H9 (cell line): ENCODE data around the gene BUB3. TPM values are rescaled to one million over a fixed set of nuclear protein-coding genes. Genes with fewer than 3 reads are reported as not detected.

ENCODE experiments used
- DNase-seq: peaks from one replicate; pipeline ENCODE4 v3.0.0-alpha.2; 2017
- H2AFZ ChIP-seq: one replicate; pipeline ENCODE4 v1.6.1; 2013; ENCODE audit warnings: mild to moderate bottlenecking, low read length, control low read depth, moderate library complexity
- H2AK5ac ChIP-seq: 2 replicates; pipeline ENCODE4 v1.6.1; 2013; ENCODE audit warnings: low read length, control low read depth, mixed read lengths; ENCODE audit not compliant: insufficient read length
- H2BK120ac ChIP-seq: one replicate; pipeline ENCODE4 v1.6.1; 2013; ENCODE audit warnings: low read depth, mild to moderate bottlenecking, low read length, control low read depth, inconsistent platforms; ENCODE audit not compliant: poor library complexity, severe bottlenecking
- H2BK12ac ChIP-seq: 2 replicates; pipeline ENCODE4 v1.6.1; 2013; ENCODE audit warnings: low read length, control low read depth, mixed read lengths, low read depth; ENCODE audit not compliant: insufficient read length
- H2BK15ac ChIP-seq: 2 replicates; pipeline ENCODE4 v1.6.1; 2013; ENCODE audit warnings: low read depth, low read length, control low read depth
- H2BK20ac ChIP-seq: one replicate; pipeline ENCODE4 v1.6.1; 2013; ENCODE audit warnings: low read depth, mild to moderate bottlenecking, low read length, control low read depth, inconsistent platforms; ENCODE audit not compliant: poor library complexity, severe bottlenecking
- H2BK5ac ChIP-seq: 2 replicates; pipeline ENCODE4 v1.6.1; 2013; ENCODE audit warnings: low read length, control low read depth, mixed read lengths; ENCODE audit not compliant: insufficient read length
- H3K14ac ChIP-seq: 2 replicates; pipeline ENCODE4 v1.6.1; 2013; ENCODE audit warnings: low read length, control low read depth; ENCODE audit not compliant: insufficient read depth
- H3K18ac ChIP-seq: 2 replicates; pipeline ENCODE4 v1.6.1; 2013; ENCODE audit warnings: low read depth, mild to moderate bottlenecking, mixed read lengths, low read length, control low read depth; ENCODE audit not compliant: insufficient read length
- H3K23ac ChIP-seq: 2 replicates; pipeline ENCODE4 v1.6.1; 2013; ENCODE audit warnings: low read length, control low read depth, mixed read lengths, low read depth; ENCODE audit not compliant: insufficient read length
- H3K23me2 ChIP-seq: 2 replicates; pipeline ENCODE4 v1.6.1; 2013; ENCODE audit warnings: low read depth, mild to moderate bottlenecking, mixed read lengths, low read length, control low read depth; ENCODE audit not compliant: insufficient read length, poor library complexity, severe bottlenecking
- H3K27ac ChIP-seq: 2 replicates; pipeline ENCODE4 v1.5.1; 2013; ENCODE audit warnings: low read length, control low read depth, mixed read lengths, low read depth; ENCODE audit not compliant: insufficient read length
- H3K27me3 ChIP-seq: 2 replicates; pipeline ENCODE4 v1.6.1; 2013; ENCODE audit warnings: low read length, control low read depth, inconsistent platforms; ENCODE audit not compliant: insufficient read depth
- H3K4ac ChIP-seq: 2 replicates; pipeline ENCODE4 v1.6.1; 2013; ENCODE audit warnings: low read depth, mild to moderate bottlenecking, control low read depth, inconsistent platforms, low read length, moderate library complexity
- H3K4me1 ChIP-seq: 2 replicates; pipeline ENCODE4 v1.6.1; 2013; ENCODE audit warnings: low read length, control low read depth, inconsistent platforms; ENCODE audit not compliant: insufficient read depth
- H3K4me2 ChIP-seq: 2 replicates; pipeline ENCODE4 v1.6.1; 2013; ENCODE audit warnings: low read length, control low read depth, mixed read lengths; ENCODE audit not compliant: insufficient read length, insufficient read depth
- H3K56ac ChIP-seq: 2 replicates; pipeline ENCODE4 v1.6.1; 2013; ENCODE audit warnings: low read depth, mild to moderate bottlenecking, mixed read lengths, low read length, control low read depth; ENCODE audit not compliant: insufficient read length
- H3K79me1 ChIP-seq: 2 replicates; pipeline ENCODE4 v1.6.1; 2013; ENCODE audit warnings: low read depth, mild to moderate bottlenecking, moderate library complexity, low read length, control low read depth, inconsistent platforms; ENCODE audit not compliant: insufficient read depth, poor library complexity, severe bottlenecking
- H3K79me2 ChIP-seq: 2 replicates; pipeline ENCODE4 v1.6.1; 2013; ENCODE audit warnings: low read length, control low read depth, inconsistent platforms; ENCODE audit not compliant: insufficient read depth
- H3K9ac ChIP-seq: 2 replicates; pipeline ENCODE4 v1.6.1; 2013; ENCODE audit warnings: low read length, control low read depth, mixed read lengths; ENCODE audit not compliant: insufficient read length; ENCODE audit errors: extremely low read depth
- H3K9me3 ChIP-seq: one replicate; pipeline ENCODE4 v1.6.1; 2013; ENCODE audit warnings: low read depth, low read length, inconsistent platforms; ENCODE audit not compliant: control insufficient read depth
- H3T11ph ChIP-seq: one replicate; pipeline ENCODE4 v1.6.1; 2013; ENCODE audit warnings: mild to moderate bottlenecking, low read length, control low read depth, inconsistent platforms
- H4K20me1 ChIP-seq: one replicate; pipeline ENCODE4 v1.6.1; 2013; ENCODE audit not compliant: control insufficient read depth, insufficient read length, insufficient read depth
- H4K5ac ChIP-seq: 2 replicates; pipeline ENCODE4 v1.6.1; 2013; ENCODE audit warnings: low read depth, mild to moderate bottlenecking, mixed read lengths, low read length, control low read depth; ENCODE audit not compliant: insufficient read length
- H4K8ac ChIP-seq: replicated peaks from 2 replicates; pipeline ENCODE4 v1.6.1; 2013; ENCODE audit warnings: low read length, control low read depth, mixed read lengths, low read depth; ENCODE audit not compliant: insufficient read length
- H4K91ac ChIP-seq: 2 replicates; pipeline ENCODE4 v1.6.1; 2013; ENCODE audit warnings: low read depth, mild to moderate bottlenecking, moderate library complexity, mixed read lengths, low read length, control low read depth; ENCODE audit not compliant: insufficient read length
- H3K27ac Mint-ChIP-seq, 3 experiments: 2 replicates in 2 of 3; 3 replicates in 1 of 3; pipeline ENCODE4 v1.8.0; 2020 to 2021; ENCODE audit warnings: mixed read lengths in 3 of 3, mild to moderate bottlenecking in 1 of 3, moderate library complexity in 1 of 3
- H3K27me3 Mint-ChIP-seq: 2 replicates; pipeline ENCODE4 v1.8.0; 2021; ENCODE audit warnings: low read depth, mild to moderate bottlenecking, moderate library complexity, mixed read lengths
- H3K36me3 Mint-ChIP-seq, 3 experiments: 2 replicates in 2 of 3; 3 replicates in 1 of 3; pipeline ENCODE4 v1.8.0; 2020 to 2021; ENCODE audit warnings: low read depth in 3 of 3, mixed read lengths in 3 of 3; ENCODE audit not compliant: insufficient read depth in 1 of 3
- H3K4me1 Mint-ChIP-seq, 2 experiments: 2 replicates each; pipeline ENCODE4 v1.8.0; 2020; ENCODE audit warnings: mixed read lengths in 2 of 2
- H3K4me3 Mint-ChIP-seq, 2 experiments: 2 replicates in 1 of 2; 3 replicates in 1 of 2; pipeline ENCODE4 v1.8.0; 2020 to 2021; ENCODE audit warnings: mild to moderate bottlenecking in 2 of 2, mixed read lengths in 2 of 2, moderate library complexity in 1 of 2
- H3K9me3 Mint-ChIP-seq, 2 experiments: 2 replicates in 1 of 2; 3 replicates in 1 of 2; pipeline ENCODE4 v1.8.0; 2020; ENCODE audit warnings: mild to moderate bottlenecking in 2 of 2, mixed read lengths in 2 of 2, moderate library complexity in 1 of 2
- CTCF ChIP-seq: fragments of 200-600 bp; sonication (generic); conservative IDR thresholded peaks from 3 replicates; pipeline ENCODE4 v1.8.0; 2021; ENCODE audit warnings: antibody characterized with exemption, mild to moderate bottlenecking
- WGBS: extraction: QIAGEN DNeasy Blood & Tissue Kit; methylation state at CpG from one replicate; pipeline ENCODE4 v1.1.7; 2013; ENCODE audit warnings: missing lambda C conversion rate, low lambda C conversion rate, mixed read lengths; ENCODE audit not compliant: insufficient read length; ENCODE audit errors: extremely low coverage; 5-methylcytosine and 5-hydroxymethylcytosine counted together
- total RNA-seq: library from RNA; stranded (reverse); gene quantifications from 2 replicates; pipeline ENCODE4 v1.2.1, GENCODE V29; 2021

Gene BUB3
- total RNA-seq, 1 experiment from 2014 or later = 200 TPM

- H4K20me1 ChIP-seq = no peaks in the 10 kb centered on the region
- H3K18ac ChIP-seq = no peak overlapping the region
- H3K9ac ChIP-seq = no peak overlapping the region
- Mint-ChIP-seq H3K27ac (no peak overlapping the region), H3K4me3 (peak overlapping the region; percentile 25 to 78; a peak in 4 of 5 replicates), H3K9me3 (peaks cover 0 to 8% of the 10 kb centered on the region in 2 experiments; a peak in 3 of 5 replicates), H3K4me1 (peaks cover 26 to 61% of the 10 kb centered on the region in 2 experiments), H3K36me3 (no peaks in the 10 kb centered on the region), H3K27me3 (peaks cover 98% of the 10 kb centered on the region)
- no CpG with 5 or more reads among the region's 32 CpGs for WGBS
- no peak overlapping the region for H4K91ac ChIP-seq
- H2BK15ac ChIP-seq = no peak overlapping the region
- H3K79me1 ChIP-seq = no peaks in the 10 kb centered on the region
- no peak overlapping the region for H2AFZ ChIP-seq
- H3K79me2 ChIP-seq = no peaks in the 10 kb centered on the region
- H3T11ph ChIP-seq = no peak overlapping the region
- no peak overlapping the region for H2AK5ac ChIP-seq
- H3K4ac ChIP-seq = no peak overlapping the region
- no peak overlapping the region for H2BK5ac ChIP-seq
- H3K23me2 ChIP-seq = peaks cover 28% of the 10 kb centered on the region
- H3K27ac ChIP-seq = no peak overlapping the region
- no peak overlapping the region for H3K14ac ChIP-seq
- peak overlapping the region; percentile 66 for H3K4me2 ChIP-seq
- no peak overlapping the region for H2BK12ac ChIP-seq
- TF ChIP-seq CTCF = no peak
- no peak overlapping the region for H3K23ac ChIP-seq
- no peak overlapping the region for H4K8ac ChIP-seq
- no peak overlapping the region for H4K5ac ChIP-seq
- peaks cover 85% of the 10 kb centered on the region for H3K27me3 ChIP-seq
- H2BK120ac ChIP-seq = no peak overlapping the region
- H3K4me1 ChIP-seq = no peaks in the 10 kb centered on the region
- no peak overlapping the region for H2BK20ac ChIP-seq
- H3K56ac ChIP-seq = no peak overlapping the region
- peak; percentile 73 for DNase-seq
- no peaks in the 10 kb centered on the region for H3K9me3 ChIP-seq
These were observed 14.6 kb upstream of the BUB3 start for GRCh38 chr10:123139521-123140163.
